C4-2B (cell line): ENCODE measurements around the gene ESPN.

Experiments used
- ZFX ChIP-seq: fragments of 450-650 bp; IDR thresholded peaks from 2 replicates; pipeline ENCODE4 v1.6.1; 2017
- TF ChIP-seq, protein P1 (sequence below): fragments of 450-650 bp; conservative IDR thresholded peaks from 2 replicates; pipeline ENCODE4 v1.5.1; 2017; ENCODE audit warnings: mild to moderate bottlenecking

- TF ChIP-seq, protein P1, sequence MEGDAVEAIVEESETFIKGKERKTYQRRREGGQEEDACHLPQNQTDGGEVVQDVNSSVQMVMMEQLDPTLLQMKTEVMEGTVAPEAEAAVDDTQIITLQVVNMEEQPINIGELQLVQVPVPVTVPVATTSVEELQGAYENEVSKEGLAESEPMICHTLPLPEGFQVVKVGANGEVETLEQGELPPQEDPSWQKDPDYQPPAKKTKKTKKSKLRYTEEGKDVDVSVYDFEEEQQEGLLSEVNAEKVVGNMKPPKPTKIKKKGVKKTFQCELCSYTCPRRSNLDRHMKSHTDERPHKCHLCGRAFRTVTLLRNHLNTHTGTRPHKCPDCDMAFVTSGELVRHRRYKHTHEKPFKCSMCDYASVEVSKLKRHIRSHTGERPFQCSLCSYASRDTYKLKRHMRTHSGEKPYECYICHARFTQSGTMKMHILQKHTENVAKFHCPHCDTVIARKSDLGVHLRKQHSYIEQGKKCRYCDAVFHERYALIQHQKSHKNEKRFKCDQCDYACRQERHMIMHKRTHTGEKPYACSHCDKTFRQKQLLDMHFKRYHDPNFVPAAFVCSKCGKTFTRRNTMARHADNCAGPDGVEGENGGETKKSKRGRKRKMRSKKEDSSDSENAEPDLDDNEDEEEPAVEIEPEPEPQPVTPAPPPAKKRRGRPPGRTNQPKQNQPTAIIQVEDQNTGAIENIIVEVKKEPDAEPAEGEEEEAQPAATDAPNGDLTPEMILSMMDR: no peak
- TF ChIP-seq ZFX: no peak
Measured at GRCh38 chr1:6408023-6408422, 16.6 kb upstream of the ESPN start.
